HCT116 (cell line): Measurements from ENCODE around the gene MARCKS. TPM values are rescaled to one million over a fixed set of nuclear protein-coding genes. Genes with fewer than 3 reads are reported as not detected.

ENCODE experiments used
- ATAC-seq: fragments of 200-7000 bp; cut with Tn5 transposase; 2 replicates; pipeline ENCODE4 v1.9.1; 2020; ENCODE audit warnings: mild to moderate bottlenecking, moderate library complexity
- BruUV-seq: library from RNA; stranded (reverse); fragments of 400-500 nt; replicated peaks from 2 replicates; lab custom pipeline; 2021; lab: Mats Ljungman, UMichigan
- CTCF ChIA-PET: fragments of 300-600 bp; sonication (Branson Sonifier 250); formaldehyde crosslinking; loops from one replicate; lab custom pipeline; 2021; ENCODE audit warnings: antibody characterized with exemption; lab: Charles Lee
- POLR2A ChIA-PET: fragments of 300-600, 350-600 bp; sonication (Branson Sonifier 250); formaldehyde crosslinking; loops from one replicate; lab custom pipeline; 2021; ENCODE audit warnings: antibody characterized with exemption; lab: Charles Lee
- RAD21 ChIA-PET, 2 experiments: fragments of 300-600 bp; sonication (Branson Sonifier 250); formaldehyde crosslinking; loops; one replicate each; lab custom pipeline; 2023; ENCODE audit warnings: low total read pairs in 2 of 2; ENCODE audit not compliant: uncharacterized antibody in 2 of 2, unreplicated experiment in 2 of 2, low non-redundant PET in 1 of 2; lab: Charles Lee
- DNase-seq: peaks from one replicate; pipeline ENCODE4 v3.0.0-alpha.2; 2010; ENCODE audit warnings: low read depth, low spot score
- H2AFZ ChIP-seq: fragments of 200-600 bp; shearing (Covaris generic), sonication (generic); 2 replicates; pipeline ENCODE4 v1.6.1; 2017; ENCODE audit warnings: low read depth, mixed run types, mixed read lengths, antibody characterized with exemption, low read length; ENCODE audit not compliant: poor library complexity, severe bottlenecking
- H3K27ac ChIP-seq: 2 replicates; pipeline ENCODE4 v1.5.1; 2012; ENCODE audit warnings: low read depth, low read length
- H3K27me3 ChIP-seq: fragments of 200-600 bp; sonication (generic); 2 replicates; pipeline ENCODE4 v1.6.1; 2016; ENCODE audit warnings: mixed run types, low read length, mixed read lengths; ENCODE audit not compliant: insufficient read depth
- H3K36me3 ChIP-seq, 2 experiments: fragments of 200-500 bp in 1 of 2; fragments of 200-600 bp in 1 of 2; sonication (Bioruptor generic) in 1 of 2; sonication (generic) in 1 of 2; 2 replicates each; pipeline versions ENCODE4 v1.5.1 to v1.6.1; 2014 to 2016; ENCODE audit warnings: low read length in 2 of 2, inconsistent platforms in 1 of 2, mixed read lengths in 1 of 2, mixed run types in 1 of 2; ENCODE audit not compliant: insufficient read depth in 2 of 2, control insufficient read depth in 1 of 2
- H3K4me1 ChIP-seq, 2 experiments: fragments of 200-600 bp in 1 of 2; sonication (generic) in 1 of 2; 2 replicates each; pipeline versions ENCODE4 v1.5.1 to v1.6.1; 2012 to 2017; ENCODE audit warnings: low read length in 2 of 2, inconsistent platforms in 1 of 2, mild to moderate bottlenecking in 1 of 2, mixed read lengths in 1 of 2, mixed run types in 1 of 2, moderate library complexity in 1 of 2; ENCODE audit not compliant: insufficient read depth in 2 of 2, control insufficient read depth in 1 of 2
- H3K4me2 ChIP-seq: fragments of 200-600 bp; sonication (generic); 2 replicates; pipeline ENCODE4 v1.6.1; 2017; ENCODE audit warnings: mixed run types, low read length, mixed read lengths
- H3K4me3 ChIP-seq, 2 experiments: fragments of 200-600 bp in 1 of 2; sonication (generic) in 1 of 2; replicated peaks in 1 of 2; 2 replicates each; pipeline ENCODE4 v1.5.1; 2011 to 2016; ENCODE audit warnings: low read length in 2 of 2, control low read depth in 1 of 2, low read depth in 1 of 2, mild to moderate bottlenecking in 1 of 2, mixed read lengths in 1 of 2, mixed run types in 1 of 2
- H3K79me2 ChIP-seq: fragments of 200-600 bp; sonication (generic); 2 replicates; pipeline ENCODE4 v1.6.1; 2017; ENCODE audit warnings: mild to moderate bottlenecking, mixed run types, low read length, moderate library complexity, mixed read lengths; ENCODE audit not compliant: insufficient read depth
- H3K9ac ChIP-seq: fragments of 200-600 bp; sonication (generic); 2 replicates; pipeline ENCODE4 v1.6.1; 2016; ENCODE audit warnings: low read length, mixed read lengths
- H3K9me2 ChIP-seq: fragments of 200-600 bp; sonication (generic), shearing (Covaris generic); 2 replicates; pipeline ENCODE4 v1.6.1; 2017; ENCODE audit warnings: mixed run types, mild to moderate bottlenecking, moderate library complexity; ENCODE audit not compliant: insufficient read depth
- H3K9me3 ChIP-seq, 2 experiments: fragments of 200-500 bp in 1 of 2; fragments of 200-600 bp in 1 of 2; sonication (Bioruptor generic) in 1 of 2; sonication (generic) in 1 of 2; 2 replicates each; pipeline ENCODE4 v1.6.1; 2014 to 2017; ENCODE audit warnings: low read length in 2 of 2, mixed read lengths in 2 of 2, inconsistent platforms in 1 of 2, low read depth in 1 of 2, mild to moderate bottlenecking in 1 of 2, mixed run types in 1 of 2, moderate library complexity in 1 of 2; ENCODE audit not compliant: control insufficient read depth in 1 of 2, insufficient read depth in 1 of 2
- H4K20me1 ChIP-seq: fragments of 200-600 bp; sonication (generic), shearing (Covaris generic); 2 replicates; pipeline ENCODE4 v1.6.1; 2017; ENCODE audit warnings: mixed run types, mild to moderate bottlenecking, moderate library complexity; ENCODE audit not compliant: insufficient read depth
- ATF3 ChIP-seq: IDR thresholded peaks from 2 replicates; pipeline ENCODE4 v1.6.1; 2012
- CBX3 ChIP-seq: IDR thresholded peaks from 2 replicates; pipeline ENCODE4 v1.6.1; 2012; ENCODE audit warnings: low read depth
- EGR1 ChIP-seq: IDR thresholded peaks from 2 replicates; pipeline ENCODE4 v1.6.1; 2012; ENCODE audit warnings: low read depth
- ELF1 ChIP-seq: IDR thresholded peaks from 2 replicates; pipeline ENCODE4 v1.6.1; 2012; ENCODE audit warnings: low read depth, borderline replicate concordance
- EZH2 ChIP-seq: fragments of 200-600 bp; sonication (generic); IDR thresholded peaks from 2 replicates; pipeline ENCODE4 v1.6.1; 2017; ENCODE audit warnings: antibody characterized with exemption, mixed run types
- FOSL1 ChIP-seq: IDR thresholded peaks from 2 replicates; pipeline ENCODE4 v1.6.1; 2012; ENCODE audit warnings: low read depth
- JUND ChIP-seq: IDR thresholded peaks from 2 replicates; pipeline ENCODE4 v1.6.1; 2012
- POLR2A ChIP-seq: IDR thresholded peaks from 2 replicates; pipeline ENCODE4 v1.7.0; 2011; ENCODE audit warnings: borderline replicate concordance; ENCODE audit not compliant: insufficient read depth, insufficient read length; ENCODE audit errors: extremely low read depth
- POLR2AphosphoS5 ChIP-seq: IDR thresholded peaks from 2 replicates; pipeline ENCODE4 v1.6.1; 2011; ENCODE audit warnings: mild to moderate bottlenecking, low read depth, low read length, moderate library complexity
- RAD21 ChIP-seq: IDR thresholded peaks from 2 replicates; pipeline ENCODE4 v1.6.1; 2012; ENCODE audit warnings: low read depth, mild to moderate bottlenecking
- SIN3A ChIP-seq: IDR thresholded peaks from 2 replicates; pipeline ENCODE4 v1.6.1; 2012; ENCODE audit warnings: low read depth
- TCF7L2 ChIP-seq: IDR thresholded peaks from 2 replicates; pipeline ENCODE4 v1.7.0; 2011; ENCODE audit warnings: borderline replicate concordance, inconsistent platforms; ENCODE audit not compliant: insufficient read depth, insufficient read length; ENCODE audit errors: extremely low read depth
- YY1 ChIP-seq: IDR thresholded peaks from 2 replicates; pipeline ENCODE4 v1.6.1; 2011; ENCODE audit warnings: low read length, low read depth, moderate library complexity, mild to moderate bottlenecking; ENCODE audit not compliant: insufficient replicate concordance; ENCODE audit errors: extremely low read depth
- ZBTB33 ChIP-seq: IDR thresholded peaks from 2 replicates; pipeline ENCODE4 v1.6.1; 2011; ENCODE audit warnings: mild to moderate bottlenecking, low read length, moderate library complexity; ENCODE audit not compliant: insufficient replicate concordance; ENCODE audit errors: extremely low read depth
- ZFX ChIP-seq: fragments of 450-650 bp; IDR thresholded peaks from 2 replicates; pipeline ENCODE4 v1.6.1; 2017
- ZNF274 ChIP-seq: fragments of 200-500 bp; sonication (Bioruptor generic); IDR thresholded peaks from 2 replicates; pipeline ENCODE4 v1.6.1; 2014; ENCODE audit warnings: mild to moderate bottlenecking, low read depth, low read length, inconsistent platforms
- intact Hi-C: fragments of 100-400 bp; cut with micrococcal nuclease; formaldehyde crosslinking; loops from 2 replicates; pipeline ENCODE4 v1.10.0; 2022
- total RNA-seq: library from RNA; stranded (reverse); gene quantifications from one replicate; pipeline ENCODE4 v1.2.1, GENCODE V29; 2021; ENCODE audit not compliant: unreplicated experiment
- TF ChIP-seq, protein P1 (sequence below), 3 experiments: fragments of 200-600 bp in 1 of 3; sonication (generic) in 1 of 3; IDR thresholded peaks in 2 of 3; conservative IDR thresholded peaks in 1 of 3; 2 replicates each; pipeline ENCODE4 v1.5.1; 2012 to 2017; ENCODE audit warnings: low read depth in 2 of 3, low read length in 2 of 3, antibody characterized with exemption in 1 of 3, borderline replicate concordance in 1 of 3, control low read depth in 1 of 3, mild to moderate bottlenecking in 1 of 3, mixed read lengths in 1 of 3, mixed run types in 1 of 3, moderate library complexity in 1 of 3; ENCODE audit not compliant: insufficient read depth in 1 of 3

The MARCKS gene
- total RNA-seq, 1 experiment from 2014 or later, result 25.7 TPM

GRCh38 chr6:113854531-113855499, 2.3 kb upstream of the MARCKS start (continued):
- no peak for TF ChIP-seq FOSL1
- TF ChIP-seq, protein P1, sequence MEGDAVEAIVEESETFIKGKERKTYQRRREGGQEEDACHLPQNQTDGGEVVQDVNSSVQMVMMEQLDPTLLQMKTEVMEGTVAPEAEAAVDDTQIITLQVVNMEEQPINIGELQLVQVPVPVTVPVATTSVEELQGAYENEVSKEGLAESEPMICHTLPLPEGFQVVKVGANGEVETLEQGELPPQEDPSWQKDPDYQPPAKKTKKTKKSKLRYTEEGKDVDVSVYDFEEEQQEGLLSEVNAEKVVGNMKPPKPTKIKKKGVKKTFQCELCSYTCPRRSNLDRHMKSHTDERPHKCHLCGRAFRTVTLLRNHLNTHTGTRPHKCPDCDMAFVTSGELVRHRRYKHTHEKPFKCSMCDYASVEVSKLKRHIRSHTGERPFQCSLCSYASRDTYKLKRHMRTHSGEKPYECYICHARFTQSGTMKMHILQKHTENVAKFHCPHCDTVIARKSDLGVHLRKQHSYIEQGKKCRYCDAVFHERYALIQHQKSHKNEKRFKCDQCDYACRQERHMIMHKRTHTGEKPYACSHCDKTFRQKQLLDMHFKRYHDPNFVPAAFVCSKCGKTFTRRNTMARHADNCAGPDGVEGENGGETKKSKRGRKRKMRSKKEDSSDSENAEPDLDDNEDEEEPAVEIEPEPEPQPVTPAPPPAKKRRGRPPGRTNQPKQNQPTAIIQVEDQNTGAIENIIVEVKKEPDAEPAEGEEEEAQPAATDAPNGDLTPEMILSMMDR (IDR thresholded peaks at IDR 0.05 in 2 of 3, conservative IDR thresholded peaks at IDR 0.05 in 1 of 3; ENCODE audit: borderline replicate concordance in 1 of 3, insufficient read depth in 1 of 3, low read depth in 2 of 3, low read length in 2 of 3), result peak; percentile 7 to 26 (median 20); a peak in 2 of 6 replicates

DNA sequence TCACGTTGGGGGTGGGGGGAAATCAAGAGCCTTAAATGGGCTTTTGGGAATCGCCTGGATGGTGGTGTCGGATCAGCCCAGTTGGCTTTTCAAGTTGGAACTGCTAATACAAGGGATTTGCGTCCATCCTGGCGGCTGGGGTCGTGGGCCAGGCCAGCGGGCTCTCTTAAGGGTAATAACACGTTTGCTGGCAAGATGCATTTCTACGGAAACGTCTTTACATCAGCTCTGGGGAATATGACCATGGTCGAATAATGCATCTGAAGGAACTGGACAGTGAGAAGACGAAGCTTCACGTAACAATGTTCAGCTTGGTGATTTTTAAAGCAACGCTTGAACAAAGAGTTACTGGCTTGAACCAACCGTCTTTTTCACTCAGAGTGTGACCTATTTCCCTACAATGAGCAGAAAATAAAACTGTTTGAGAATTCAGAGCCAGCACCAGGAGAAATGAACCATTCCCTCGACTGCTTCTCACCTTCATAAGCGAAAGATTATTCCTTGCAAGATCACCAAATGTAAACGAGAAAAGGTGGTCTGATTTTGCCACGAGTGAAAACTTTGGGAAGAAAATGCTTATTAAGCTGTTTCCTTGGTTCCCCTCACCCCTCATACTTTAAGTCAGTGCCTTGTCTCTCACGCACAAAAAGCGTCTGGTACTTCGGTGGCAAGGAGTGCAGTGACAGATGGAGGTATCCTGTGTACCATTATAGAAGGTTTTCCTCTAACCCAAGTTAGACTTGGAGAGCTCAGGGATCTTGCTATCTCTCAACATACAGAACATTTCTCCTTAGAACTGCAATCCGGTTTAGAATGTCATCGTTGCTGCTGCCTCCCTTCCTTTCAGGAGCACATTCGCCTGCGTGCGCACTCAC, 1.4 kb upstream of the MARCKS start:
- DNase-seq (no peak), ATAC-seq (no peak)
- ChIA-PET CTCF (interaction anchor here (0.6 kb wide), 1 partner anchor 1018 kb away, joined by 3 read pairs; no protein-coding TSS in a partner anchor), POLR2A (interaction anchor here (0.7 kb wide), 1 partner anchor 506 kb away, joined by 3 read pairs; no protein-coding TSS in a partner anchor), RAD21 (interaction anchor here in 1 of 2 experiments (0.6 to 0.7 kb wide), 2 partner anchors 35 to 213 kb away, joined by 4 read pairs; no protein-coding TSS in a partner anchor)
- BruUV-seq, result no TSS peak
- peaks cover 25% of the 10 kb centered on the region for H3K79me2 ChIP-seq
- H3K36me3 ChIP-seq, result peaks cover 0 to 5% of the 10 kb centered on the region in 2 experiments; a peak in 3 of 4 replicates
- H3K9me2 ChIP-seq, result no peaks in the 10 kb centered on the region
- H3K27ac ChIP-seq, result no peak overlapping the region
- intact Hi-C loops, result loop anchor here (5.0 kb wide), 3 partner anchors 223 to 503 kb away; no protein-coding TSS in a partner anchor
- no peaks in the 10 kb centered on the region for H4K20me1 ChIP-seq
- peak overlapping the region; percentile 99 for H3K4me2 ChIP-seq
- peak overlapping the region; percentile 57; the same call in 1 of the 2 replicates for H3K9ac ChIP-seq
- peak overlapping the region in 1 of 2 experiments; percentile 98; a peak in 3 of 4 replicates for H3K4me3 ChIP-seq
- H3K9me3 ChIP-seq, result no peaks in the 10 kb centered on the region
- H2AFZ ChIP-seq, result peak overlapping the region; percentile 65
- peaks cover 11 to 28% of the 10 kb centered on the region in 2 experiments; a peak in 3 of 4 replicates for H3K4me1 ChIP-seq
- no peaks in the 10 kb centered on the region for H3K27me3 ChIP-seq
- no peak for TF ChIP-seq TCF7L2
- no peak for TF ChIP-seq POLR2A
- TF ChIP-seq SIN3A, result no peak
- TF ChIP-seq POLR2AphosphoS5, result no peak
- no peak for TF ChIP-seq YY1
- TF ChIP-seq ZFX, result no peak
- TF ChIP-seq CBX3, result no peak
- no peak for TF ChIP-seq ZNF274
- TF ChIP-seq ZBTB33, result no peak
- no peak for TF ChIP-seq ELF1
- no peak for TF ChIP-seq ATF3
- TF ChIP-seq EGR1, result no peak
- TF ChIP-seq EZH2, result no peak
- TF ChIP-seq JUND, result no peak
- TF ChIP-seq RAD21, result no peak
